ENCODE results near the gene ZKSCAN8. TPM values are rescaled to one million over a fixed set of nuclear protein-coding genes. Genes with fewer than 3 reads are reported as not detected.

Gene ZKSCAN8
- polyA plus RNA-seq, 1 donor from 2014 or later = 17.2 TPM

- no peaks in the 10 kb centered on the region for H3K27me3 ChIP-seq (ENCODE audit: insufficient read depth, low read depth, low read length)
- no peaks in the 10 kb centered on the region for H3K9me3 ChIP-seq (ENCODE audit: low read length)
- H3K27ac ChIP-seq (ENCODE audit: low read length) = no peak overlapping the region
- peaks cover 12% of the 10 kb centered on the region for H3K36me3 ChIP-seq (ENCODE audit: insufficient read depth, low read length)
- no peak overlapping the region for H2AFZ ChIP-seq (ENCODE audit: low read depth, low read length)
- no peaks in the 10 kb centered on the region for H3K9me2 ChIP-seq (ENCODE audit: insufficient read depth, low read length)
- no peaks in the 10 kb centered on the region for H3F3A ChIP-seq (ENCODE audit: insufficient read depth, low read length, poor library complexity, severe bottlenecking)
- no peak overlapping the region for H3K9ac ChIP-seq (ENCODE audit: low read length)
- no peaks in the 10 kb centered on the region for H4K20me1 ChIP-seq (ENCODE audit: insufficient read depth)
- no peaks in the 10 kb centered on the region for H3K79me2 ChIP-seq (replicated peaks; ENCODE audit: insufficient read depth, low read length)
- no peak overlapping the region for H3K4me3 ChIP-seq (ENCODE audit: low read length)
- TF ChIP-seq REST (IDR thresholded peaks at IDR 0.05; ENCODE audit: borderline replicate concordance) (no peak), POLR2AphosphoS5 (IDR thresholded peaks at IDR 0.05) (no peak), EZH2 (IDR thresholded peaks at IDR 0.05; ENCODE audit: borderline replicate concordance, insufficient read depth, low read length, poor library complexity, severe bottlenecking) (no peak), TAF1 (IDR thresholded peaks at IDR 0.05; ENCODE audit: low read depth) (no peak), RAD21 (conservative IDR thresholded peaks at IDR 0.05) (no peak), SMC3 (conservative IDR thresholded peaks at IDR 0.05; ENCODE audit: poor library complexity) (no peak), CTCF (IDR thresholded peaks at IDR 0.05; ENCODE audit: poor library complexity, severe bottlenecking) (no peak), MXI1 (conservative IDR thresholded peaks at IDR 0.05; ENCODE audit: poor library complexity, severe bottlenecking) (no peak), EP300 (conservative IDR thresholded peaks at IDR 0.05; ENCODE audit: poor library complexity, severe bottlenecking) (no peak)
- no peak overlapping the region for H3K4me2 ChIP-seq (ENCODE audit: low read length)
Measured at GRCh38 chr6:28115799-28116198, 25.9 kb upstream of the ZKSCAN8 start.

- H3K36me3 ChIP-seq (ENCODE audit: insufficient read depth, low read length) = peaks cover 12% of the 10 kb centered on the region
- no peak overlapping the region for H2AFZ ChIP-seq (ENCODE audit: low read depth, low read length)
- H3F3A ChIP-seq (ENCODE audit: insufficient read depth, low read length, poor library complexity, severe bottlenecking) = no peaks in the 10 kb centered on the region
- no peak for TF ChIP-seq TAF1 (IDR thresholded peaks at IDR 0.05; ENCODE audit: low read depth)
- no peak for TF ChIP-seq MXI1 (conservative IDR thresholded peaks at IDR 0.05; ENCODE audit: poor library complexity, severe bottlenecking)
- TF ChIP-seq EZH2 (IDR thresholded peaks at IDR 0.05; ENCODE audit: borderline replicate concordance, insufficient read depth, low read length, poor library complexity, severe bottlenecking) = no peak
- H3K27ac ChIP-seq (ENCODE audit: low read length) = no peak overlapping the region
- no peak overlapping the region for H3K4me2 ChIP-seq (ENCODE audit: low read length)
- no peaks in the 10 kb centered on the region for H4K20me1 ChIP-seq (ENCODE audit: insufficient read depth)
- no peaks in the 10 kb centered on the region for H3K27me3 ChIP-seq (ENCODE audit: insufficient read depth, low read depth, low read length)
- H3K4me3 ChIP-seq (ENCODE audit: low read length) = no peak overlapping the region
- no peaks in the 10 kb centered on the region for H3K9me3 ChIP-seq (ENCODE audit: low read length)
- H3K9me2 ChIP-seq (ENCODE audit: insufficient read depth, low read length) = no peaks in the 10 kb centered on the region
- no peaks in the 10 kb centered on the region for H3K79me2 ChIP-seq (replicated peaks; ENCODE audit: insufficient read depth, low read length)
- no peak overlapping the region for H3K9ac ChIP-seq (ENCODE audit: low read length)
Measured at GRCh38 chr6:28117386-28118050, 24.2 kb upstream of the ZKSCAN8 start.

Measured in neural cell (in vitro differentiated cells).